Measurements from ENCODE around the gene RNF10.
A peak's percentile ranks its signal among the peaks of the same experiment; 100 is the strongest.

RNF10 gene

GRCh38 chr12:120580787-120581723, 46.9 kb downstream of the RNF10 start, which contains the start of gene POP5:
POP5 (minus strand) TSS chr12:120581402; CDS start chr12:120581362, 40 bp downstream.
- H3K4me3 ChIP-seq (ENCODE audit: low read depth, low read length) = peak within 1 kb of the TSS; percentile 83
- TF ChIP-seq CTCF (IDR thresholded peaks at IDR 0.05; ENCODE audit: insufficient read depth, low read depth, low read length, missing control alignments) = no peak
- DNase-seq (ENCODE audit: low read depth) = peak; percentile 98

- no peak for TF ChIP-seq CTCF (IDR thresholded peaks at IDR 0.05; ENCODE audit: insufficient read depth, low read depth, low read length, missing control alignments)
- no peak for DNase-seq (ENCODE audit: low read depth)
- H3K4me3 ChIP-seq (ENCODE audit: low read depth, low read length) = peak overlapping the region; percentile 69
Observed at GRCh38 chr12:120581998-120582397, 47.8 kb downstream of the RNF10 start.

GRCh38 chr12:120583478-120584030, 49.4 kb downstream of the RNF10 start:
- peak; percentile 96 for TF ChIP-seq CTCF (IDR thresholded peaks at IDR 0.05; ENCODE audit: insufficient read depth, low read depth, low read length, missing control alignments)
- H3K4me3 ChIP-seq (ENCODE audit: low read depth, low read length) = no peak overlapping the region
- DNase-seq (ENCODE audit: low read depth) = peak; percentile 82

- peak; percentile 38 for TF ChIP-seq CTCF (IDR thresholded peaks at IDR 0.05; ENCODE audit: insufficient read depth, low read depth, low read length, missing control alignments)
- H3K4me3 ChIP-seq (ENCODE audit: low read depth, low read length) = no peak overlapping the region; the same call in 1 of the 2 replicates
- peak; percentile 35 for DNase-seq (ENCODE audit: low read depth)
Observed at GRCh38 chr12:120584343-120585149, 50.4 kb downstream of the RNF10 start.

DNA sequence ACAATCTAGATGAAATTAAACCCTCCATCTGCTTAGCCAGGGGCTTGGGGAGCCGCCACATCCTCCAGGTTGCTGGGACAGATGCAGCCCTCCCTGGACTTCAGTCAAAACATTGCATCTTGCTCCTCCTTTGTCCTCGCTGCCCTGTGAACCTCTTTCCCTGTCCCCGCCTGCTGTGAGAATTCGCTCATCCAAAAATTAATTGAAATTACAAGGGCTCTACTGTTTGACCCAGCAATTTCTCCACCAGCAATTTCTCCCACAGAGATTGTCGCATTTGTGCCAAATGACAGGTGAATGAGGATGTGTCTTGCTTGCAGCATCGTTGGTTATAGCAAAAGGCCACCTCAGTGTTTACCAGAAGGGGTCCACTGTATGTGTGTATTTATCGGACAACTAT, 52.0 kb downstream of the RNF10 start:
- DNase-seq (ENCODE audit: low read depth) = no peak
- TF ChIP-seq CTCF (IDR thresholded peaks at IDR 0.05; ENCODE audit: insufficient read depth, low read depth, low read length, missing control alignments) = no peak

DNA sequence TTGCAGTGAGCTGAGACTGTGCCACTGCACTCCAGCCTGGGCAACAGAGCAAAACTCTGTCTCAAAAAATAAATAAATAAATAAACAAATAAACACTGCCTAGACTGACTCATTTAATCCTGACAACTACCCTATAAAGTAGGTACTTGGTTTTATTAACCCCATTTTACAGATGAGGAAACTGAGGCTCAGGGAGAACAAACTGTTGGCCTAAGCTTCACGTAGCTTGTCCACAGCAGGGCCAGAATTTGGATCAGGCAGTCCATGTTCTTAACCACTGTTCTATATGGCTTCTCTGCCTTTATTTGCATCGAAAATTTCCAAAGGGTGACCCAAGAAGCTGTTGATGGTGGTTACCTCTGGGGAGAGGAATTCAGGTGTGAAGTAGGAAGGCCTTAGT, 52.7 kb downstream of the RNF10 start:
- no peak for TF ChIP-seq CTCF (IDR thresholded peaks at IDR 0.05; ENCODE audit: insufficient read depth, low read depth, low read length, missing control alignments)
- no peak for DNase-seq (ENCODE audit: low read depth)

More for the DNA sequence above, 52.0 kb downstream of the RNF10 start:
- no peak overlapping the region for H3K4me3 ChIP-seq (ENCODE audit: low read depth, low read length)

More for the DNA sequence above, 52.7 kb downstream of the RNF10 start:
- no peak overlapping the region for H3K4me3 ChIP-seq (ENCODE audit: low read depth, low read length)
